GM20000 (cell line): ENCODE results near the gene TNFAIP8L2.
A peak's percentile ranks its signal among the peaks of the same experiment; 100 is the strongest.

Source experiments
- DNase-seq: peaks from one replicate; pipeline ENCODE4 v3.0.0; 2012; ENCODE audit warnings: low spot score
- CTCF ChIP-seq: IDR thresholded peaks from 2 replicates; pipeline ENCODE4 v1.5.1; 2012; ENCODE audit warnings: mild to moderate bottlenecking, control low read depth; ENCODE audit errors: extremely low read depth, missing control alignments

TNFAIP8L2 gene

GRCh38 chr1:151146072-151146411, 10.4 kb upstream of the TNFAIP8L2 start:
- TF ChIP-seq CTCF, result no peak
- DNase-seq, result no peak

GRCh38 chr1:151146412-151147131, 9.9 kb upstream of the TNFAIP8L2 start, which contains the start of gene SEMA6C:
Gene SEMA6C, minus strand, starts transcription at chr1:151146631. Its CDS starts 4,010 bp downstream, at chr1:151142621.
- DNase-seq, result peak; percentile 94
- TF ChIP-seq CTCF, result no peak

GRCh38 chr1:151147132-151147503, 9.3 kb upstream of the TNFAIP8L2 start:
- no peak for DNase-seq
- no peak for TF ChIP-seq CTCF

GRCh38 chr1:151147665-151148064, 8.8 kb upstream of the TNFAIP8L2 start:
- TF ChIP-seq CTCF, result no peak
- no peak for DNase-seq

- DNase-seq, result no peak
- TF ChIP-seq CTCF, result no peak
These were observed 650 bp downstream of the TNFAIP8L2 start for GRCh38 chr1:151157067-151157531.

GRCh38 chr1:151158326-151158725, 1.9 kb downstream of the TNFAIP8L2 start:
- no peak for DNase-seq
- TF ChIP-seq CTCF, result no peak

GRCh38 chr1:151158751-151159251, 2.4 kb downstream of the TNFAIP8L2 start:
- DNase-seq, result no peak
- no peak for TF ChIP-seq CTCF
